ENCODE results near the gene ARL1. TPM values are rescaled to one million over a fixed set of nuclear protein-coding genes. Genes with fewer than 3 reads are reported as not detected.

Gene ARL1
- total RNA-seq, 1 experiment from 2014 or later: 76.0 TPM

- H2AFZ ChIP-seq (ENCODE audit: low read depth, low read length, poor library complexity, severe bottlenecking): peak overlapping the region; percentile 72
- no TSS peak for BruUV-seq (replicated peaks)
- H3K9me3 ChIP-seq (ENCODE audit: control insufficient read depth in 1 of 2, insufficient read depth in 1 of 2, low read depth in 1 of 2, low read length in 2 of 2): no peaks in the 10 kb centered on the region
- H4K20me1 ChIP-seq (ENCODE audit: insufficient read depth): no peaks in the 10 kb centered on the region
- H3K9me2 ChIP-seq (ENCODE audit: insufficient read depth): no peaks in the 10 kb centered on the region
- H3K4me1 ChIP-seq (ENCODE audit: control insufficient read depth in 1 of 2, insufficient read depth in 2 of 2, low read length in 2 of 2): peaks cover 15 to 20% of the 10 kb centered on the region in 2 experiments
- no peak overlapping the region for H3K4me2 ChIP-seq (ENCODE audit: low read length)
- intact Hi-C loops (cut with micrococcal nuclease): loop anchor here (1.0 to 10.0 kb wide), 6 partner anchors 345 to 1460 kb away; partner anchors contain the start of gene GNPTAB
- H3K27ac ChIP-seq (ENCODE audit: low read depth, low read length): no peak overlapping the region
- H3K79me2 ChIP-seq (ENCODE audit: insufficient read depth, low read length): no peaks in the 10 kb centered on the region
- no peak overlapping the region for H3K4me3 ChIP-seq (replicated peaks in 1 of 2; ENCODE audit: low read depth in 1 of 2, low read length in 2 of 2)
- POLR2A ChIA-PET: no interaction called here
- TF ChIP-seq CBX3 (IDR thresholded peaks at IDR 0.05; ENCODE audit: low read depth) (no peak), EZH2 (IDR thresholded peaks at IDR 0.05) (no peak), EZH2phosphoT487 (IDR thresholded peaks at IDR 0.05; ENCODE audit: borderline replicate concordance) (no peak), CTCF (IDR thresholded peaks at IDR 0.05 in 2 of 3, conservative IDR thresholded peaks at IDR 0.05 in 1 of 3; ENCODE audit: borderline replicate concordance in 1 of 3, insufficient read depth in 1 of 3, low read depth in 2 of 3, low read length in 2 of 3) (peak; percentile 54 to 80 (median 71)), ZFX (IDR thresholded peaks at IDR 0.05) (no peak), RAD21 (IDR thresholded peaks at IDR 0.05; ENCODE audit: low read depth) (peak; percentile 91), POLR2AphosphoS5 (IDR thresholded peaks at IDR 0.05; ENCODE audit: low read depth, low read length) (no peak), ATF3 (IDR thresholded peaks at IDR 0.05) (no peak)
- TF ChIP-seq, protein P1, sequence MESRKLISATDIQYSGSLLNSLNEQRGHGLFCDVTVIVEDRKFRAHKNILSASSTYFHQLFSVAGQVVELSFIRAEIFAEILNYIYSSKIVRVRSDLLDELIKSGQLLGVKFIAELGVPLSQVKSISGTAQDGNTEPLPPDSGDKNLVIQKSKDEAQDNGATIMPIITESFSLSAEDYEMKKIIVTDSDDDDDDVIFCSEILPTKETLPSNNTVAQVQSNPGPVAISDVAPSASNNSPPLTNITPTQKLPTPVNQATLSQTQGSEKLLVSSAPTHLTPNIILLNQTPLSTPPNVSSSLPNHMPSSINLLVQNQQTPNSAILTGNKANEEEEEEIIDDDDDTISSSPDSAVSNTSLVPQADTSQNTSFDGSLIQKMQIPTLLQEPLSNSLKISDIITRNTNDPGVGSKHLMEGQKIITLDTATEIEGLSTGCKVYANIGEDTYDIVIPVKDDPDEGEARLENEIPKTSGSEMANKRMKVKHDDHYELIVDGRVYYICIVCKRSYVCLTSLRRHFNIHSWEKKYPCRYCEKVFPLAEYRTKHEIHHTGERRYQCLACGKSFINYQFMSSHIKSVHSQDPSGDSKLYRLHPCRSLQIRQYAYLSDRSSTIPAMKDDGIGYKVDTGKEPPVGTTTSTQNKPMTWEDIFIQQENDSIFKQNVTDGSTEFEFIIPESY (IDR thresholded peaks at IDR 0.05; ENCODE audit: extremely low read depth, insufficient replicate concordance, low read length): no peak
- DNase-seq (ENCODE audit: low read depth, low spot score) (peak; percentile 73), ATAC-seq (peak; percentile 77)
- no peak overlapping the region for H3K9ac ChIP-seq (ENCODE audit: low read length)
- CTCF ChIA-PET: interaction anchor here (0.8 to 1.2 kb wide), 7 partner anchors 341 to 425 kb away, joined by 3 to 11 read pairs (median 4); no protein-coding TSS in a partner anchor
- no peaks in the 10 kb centered on the region for H3K36me3 ChIP-seq (ENCODE audit: control insufficient read depth in 1 of 2, insufficient read depth in 2 of 2, low read length in 2 of 2)
- no peaks in the 10 kb centered on the region for H3K27me3 ChIP-seq (ENCODE audit: insufficient read depth, low read length)
- RAD21 ChIA-PET (ENCODE audit: low non-redundant PET in 1 of 2, low total read pairs in 2 of 2, uncharacterized antibody in 2 of 2, unreplicated experiment in 2 of 2): interaction anchor here in 1 of 2 experiments (0.9 kb wide), 1 partner anchor 426 kb away, joined by 3 read pairs; no protein-coding TSS in a partner anchor
Measured at GRCh38 chr12:101414533-101415119, 7.1 kb upstream of the ARL1 start.
